SU-DHL-6 (cell line): ENCODE measurements around the gene LRCH1.
A peak's percentile ranks its signal among the peaks of the same experiment; 100 is the strongest.

Source experiments
- H2AFZ ChIP-seq: fragments of 200-600 bp; sonication (generic); 2 replicates; pipeline ENCODE4 v1.6.1; 2014; ENCODE audit warnings: low read depth, mild to moderate bottlenecking, moderate library complexity, mixed read lengths, antibody characterized with exemption, low read length; ENCODE audit not compliant: severe bottlenecking
- H3F3A ChIP-seq: fragments of 200-600 bp; shearing (Covaris generic); 2 replicates; pipeline ENCODE4 v1.6.0; 2016; ENCODE audit warnings: antibody characterized with exemption, mild to moderate bottlenecking; ENCODE audit not compliant: insufficient read depth
- H3K27ac ChIP-seq: fragments of 200-600 bp; sonication (generic); 2 replicates; pipeline ENCODE4 v1.5.1; 2016; ENCODE audit warnings: low read depth, mild to moderate bottlenecking, low read length, moderate library complexity, mixed read lengths
- H3K27me3 ChIP-seq: fragments of 200-600 bp; sonication (generic), shearing (Covaris generic); 2 replicates; pipeline ENCODE4 v1.6.0; 2014; ENCODE audit warnings: mild to moderate bottlenecking, low read length
- H3K36me3 ChIP-seq: fragments of 200-600 bp; sonication (generic); 2 replicates; pipeline ENCODE4 v1.6.1; 2014; ENCODE audit warnings: mild to moderate bottlenecking, low read length, mixed read lengths
- H3K4me2 ChIP-seq: fragments of 300-600, 200-600 bp; shearing (Covaris generic), sonication (generic); 2 replicates; pipeline ENCODE4 v1.6.0; 2014; ENCODE audit warnings: low read length, low read depth, mild to moderate bottlenecking; ENCODE audit not compliant: poor library complexity, severe bottlenecking
- H3K4me3 ChIP-seq: fragments of 200-600 bp; sonication (generic); 2 replicates; pipeline ENCODE4 v1.5.1; 2014; ENCODE audit warnings: antibody characterized with exemption, low read length, mild to moderate bottlenecking, mixed read lengths; ENCODE audit not compliant: insufficient read depth, poor library complexity, severe bottlenecking
- H3K79me2 ChIP-seq: fragments of 200-600 bp; sonication (generic); 2 replicates; pipeline ENCODE4 v1.6.1; 2014; ENCODE audit warnings: mild to moderate bottlenecking, low read length, moderate library complexity; ENCODE audit not compliant: insufficient read depth
- H3K9ac ChIP-seq: fragments of 200-600 bp; sonication (generic); 2 replicates; pipeline ENCODE4 v1.7.0; 2014; ENCODE audit warnings: mild to moderate bottlenecking, low read length
- H3K9me2 ChIP-seq: fragments of 200-600 bp; sonication (generic); replicated peaks from 2 replicates; pipeline ENCODE4 v1.6.1; 2014; ENCODE audit warnings: low read length; ENCODE audit not compliant: insufficient read depth
- H3K9me3 ChIP-seq: fragments of 200-600 bp; sonication (generic); 2 replicates; pipeline ENCODE4 v1.6.1; 2014; ENCODE audit warnings: low read length, mixed read lengths; ENCODE audit not compliant: insufficient read depth
- H4K20me1 ChIP-seq: fragments of 200-600 bp; sonication (generic); 2 replicates; pipeline ENCODE4 v1.6.1; 2014; ENCODE audit warnings: low read depth, mild to moderate bottlenecking, antibody characterized with exemption, low read length, moderate library complexity, mixed read lengths
- CTCF ChIP-seq: fragments of 200-600 bp; sonication (generic); IDR thresholded peaks from one replicate; pipeline ENCODE4 v1.5.1; 2017; ENCODE audit warnings: antibody characterized with exemption, mild to moderate bottlenecking, low read length, moderate library complexity; ENCODE audit not compliant: insufficient read depth, poor library complexity, severe bottlenecking
- EZH2phosphoT487 ChIP-seq: fragments of 200-600 bp; sonication (generic), shearing (Covaris generic); conservative IDR thresholded peaks from 2 replicates; pipeline ENCODE4 v1.6.1; 2018; ENCODE audit warnings: mild to moderate bottlenecking, antibody characterized with exemption, low read length, moderate library complexity, mixed read lengths

LRCH1 gene

GRCh38 chr13:46595136-46595884 lies 42.3 kb downstream of the LRCH1 start:
- no peaks in the 10 kb centered on the region for H3K27me3 ChIP-seq
- peak overlapping the region; percentile 80 for H3K4me2 ChIP-seq
- H3K9me2 ChIP-seq: no peaks in the 10 kb centered on the region
- H4K20me1 ChIP-seq: peaks cover 12% of the 10 kb centered on the region; the same call in 1 of the 2 replicates
- peaks cover 77% of the 10 kb centered on the region for H3K79me2 ChIP-seq
- TF ChIP-seq EZH2phosphoT487 (no peak), CTCF (no peak)
- no peak overlapping the region for H2AFZ ChIP-seq
- H3K9ac ChIP-seq: peak overlapping the region; percentile 54
- no peaks in the 10 kb centered on the region for H3K36me3 ChIP-seq
- H3K4me3 ChIP-seq: peak overlapping the region; percentile 18
- peaks cover 61% of the 10 kb centered on the region for H3F3A ChIP-seq
- peak overlapping the region; percentile 94 for H3K27ac ChIP-seq
- no peaks in the 10 kb centered on the region for H3K9me3 ChIP-seq

- Histone ChIP-seq H3K4me2 (peak overlapping the region; percentile 80), H2AFZ (no peak overlapping the region), H3K79me2 (peaks cover 82% of the 10 kb centered on the region), H3K27ac (peak overlapping the region; percentile 94), H3K4me3 (peak overlapping the region; percentile 18), H3K36me3 (no peaks in the 10 kb centered on the region), H3F3A (peaks cover 63% of the 10 kb centered on the region), H3K9ac (peak overlapping the region; percentile 54), H3K9me2 (no peaks in the 10 kb centered on the region), H4K20me1 (peaks cover 12% of the 10 kb centered on the region; the same call in 1 of the 2 replicates), H3K27me3 (no peaks in the 10 kb centered on the region), H3K9me3 (no peaks in the 10 kb centered on the region)
- no peak for TF ChIP-seq CTCF
- no peak for TF ChIP-seq EZH2phosphoT487
These were observed 42.9 kb downstream of the LRCH1 start for GRCh38 chr13:46595885-46596275.

GRCh38 chr13:46596466-46596865 lies 43.5 kb downstream of the LRCH1 start:
- peaks cover 67% of the 10 kb centered on the region for H3F3A ChIP-seq
- H3K79me2 ChIP-seq: peaks cover 82% of the 10 kb centered on the region
- TF ChIP-seq CTCF: no peak
- TF ChIP-seq EZH2phosphoT487: no peak
- peaks cover 12% of the 10 kb centered on the region; the same call in 1 of the 2 replicates for H4K20me1 ChIP-seq
- H3K9ac ChIP-seq: peak overlapping the region; percentile 54
- H3K27me3 ChIP-seq: no peaks in the 10 kb centered on the region
- no peaks in the 10 kb centered on the region for H3K9me2 ChIP-seq
- H3K36me3 ChIP-seq: no peaks in the 10 kb centered on the region
- H3K9me3 ChIP-seq: no peaks in the 10 kb centered on the region
- peak overlapping the region; percentile 94 for H3K27ac ChIP-seq
- H3K4me3 ChIP-seq: peak overlapping the region; percentile 18
- H3K4me2 ChIP-seq: peak overlapping the region; percentile 80
- no peak overlapping the region for H2AFZ ChIP-seq
